ENCODE measurements around the gene S100A2. TPM values are rescaled to one million over a fixed set of nuclear protein-coding genes. Genes with fewer than 3 reads are reported as not detected.

S100A2 gene
- total and polyA plus RNA-seq, 2 of the 13 experiments (the other 11 are each of a cell fraction or from before 2014, with no cell fraction given): 1.2 TPM

DNA sequence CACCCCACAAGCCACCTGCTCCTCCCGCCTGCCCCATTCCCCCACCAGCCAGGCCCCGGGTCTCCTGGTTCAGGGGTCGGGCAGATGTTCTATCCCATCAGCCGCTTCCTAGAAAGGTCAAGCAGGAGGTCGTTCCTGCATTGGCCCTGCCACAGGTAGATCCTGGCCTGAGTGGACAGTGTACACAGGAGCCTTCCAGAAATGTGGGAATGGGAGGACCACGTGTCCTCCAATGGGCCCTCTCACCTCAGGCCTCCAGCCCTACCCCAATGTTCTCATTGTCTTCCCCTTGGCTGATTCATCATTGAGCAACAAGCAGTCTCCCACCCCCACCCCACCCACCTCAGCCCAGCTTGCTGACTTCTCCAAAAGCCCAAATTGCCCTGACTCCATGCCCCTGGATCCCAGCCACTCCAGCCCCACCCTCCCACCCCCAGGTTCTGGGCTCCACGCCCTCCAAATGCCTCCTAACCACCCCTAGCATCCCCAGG lies 45.2 kb upstream of the S100A2 start (continued):
- TF ChIP-seq YEATS2 (CRISPR knock-in tag; IDR thresholded peaks at IDR 0.05; ENCODE audit: borderline replicate concordance): no peak
- TF ChIP-seq, protein P1, sequence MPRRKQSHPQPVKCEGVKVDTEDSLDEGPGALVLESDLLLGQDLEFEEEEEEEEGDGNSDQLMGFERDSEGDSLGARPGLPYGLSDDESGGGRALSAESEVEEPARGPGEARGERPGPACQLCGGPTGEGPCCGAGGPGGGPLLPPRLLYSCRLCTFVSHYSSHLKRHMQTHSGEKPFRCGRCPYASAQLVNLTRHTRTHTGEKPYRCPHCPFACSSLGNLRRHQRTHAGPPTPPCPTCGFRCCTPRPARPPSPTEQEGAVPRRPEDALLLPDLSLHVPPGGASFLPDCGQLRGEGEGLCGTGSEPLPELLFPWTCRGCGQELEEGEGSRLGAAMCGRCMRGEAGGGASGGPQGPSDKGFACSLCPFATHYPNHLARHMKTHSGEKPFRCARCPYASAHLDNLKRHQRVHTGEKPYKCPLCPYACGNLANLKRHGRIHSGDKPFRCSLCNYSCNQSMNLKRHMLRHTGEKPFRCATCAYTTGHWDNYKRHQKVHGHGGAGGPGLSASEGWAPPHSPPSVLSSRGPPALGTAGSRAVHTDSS (CRISPR knock-in tag; conservative IDR thresholded peaks at IDR 0.05): no peak
- TF ChIP-seq ZNF709 (CRISPR knock-in tag; IDR thresholded peaks at IDR 0.05): no peak
- TF ChIP-seq YEATS4 (CRISPR knock-in tag; IDR thresholded peaks at IDR 0.05; ENCODE audit: borderline replicate concordance): no peak
- TF ChIP-seq, protein P2, sequence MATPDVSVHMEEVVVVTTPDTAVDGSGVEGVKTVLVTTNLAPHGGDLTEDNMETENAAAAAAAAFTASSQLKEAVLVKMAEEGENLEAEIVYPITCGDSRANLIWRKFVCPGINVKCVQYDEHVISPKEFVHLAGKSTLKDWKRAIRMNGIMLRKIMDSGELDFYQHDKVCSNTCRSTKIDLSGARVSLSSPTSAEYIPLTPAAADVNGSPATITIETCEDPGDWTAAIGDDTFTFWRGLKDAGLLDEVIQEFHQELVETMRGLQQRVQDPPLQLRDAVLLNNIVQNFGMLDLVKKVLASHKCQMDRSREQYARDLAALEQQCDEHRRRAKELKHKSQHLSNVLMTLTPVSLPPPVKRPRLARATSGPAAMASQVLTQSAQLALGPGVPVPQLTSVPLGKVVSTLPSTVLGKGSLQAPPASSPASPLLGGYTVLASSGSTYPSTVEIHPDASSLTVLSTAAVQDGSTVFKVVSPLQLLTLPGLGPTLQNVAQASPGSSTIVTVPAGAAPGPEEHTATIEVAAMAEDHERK (CRISPR knock-in tag; IDR thresholded peaks at IDR 0.05; ENCODE audit: low read depth): no peak
- no peak for TF ChIP-seq FOXO1 (CRISPR knock-in tag; IDR thresholded peaks at IDR 0.05)
- TF ChIP-seq JDP2 (CRISPR knock-in tag; IDR thresholded peaks at IDR 0.05; ENCODE audit: borderline replicate concordance): no peak
- peak; percentile 17; the same call in 1 of the 2 replicates for TF ChIP-seq MYC (CRISPR knock-in tag; IDR thresholded peaks at IDR 0.05; ENCODE audit: borderline replicate concordance)
- no peak for TF ChIP-seq RFX1 (IDR thresholded peaks at IDR 0.05)

DNA sequence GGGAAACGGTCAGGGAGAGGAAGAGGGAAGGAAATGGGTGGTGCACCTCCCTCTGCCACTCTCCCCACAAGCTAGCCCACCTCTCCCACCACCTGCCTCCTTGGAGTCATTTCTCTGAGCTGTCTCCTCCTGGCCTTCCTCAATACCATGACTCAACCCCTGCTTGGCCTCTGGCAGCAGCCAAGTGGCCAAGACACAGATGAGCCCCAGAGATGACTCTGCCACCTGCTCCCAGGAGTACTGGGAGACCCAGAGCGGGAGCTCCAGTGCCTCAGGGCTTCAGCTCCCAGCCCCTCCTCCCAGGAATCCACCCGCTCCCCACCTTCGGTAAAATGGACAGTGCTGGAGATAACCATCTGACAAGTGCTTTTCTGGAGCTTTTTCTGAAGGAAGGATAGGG lies 44.7 kb upstream of the S100A2 start:
- Histone ChIP-seq H3K27ac (ENCODE audit: extremely low read length, insufficient read depth, low read length) (peak overlapping the region; percentile 99), H3K4me3 (replicated peaks in 1 of 3; ENCODE audit: insufficient read depth in 1 of 3, low read depth in 2 of 3, low read length in 3 of 3) (no peak overlapping the region), H3K27me3 (ENCODE audit: control insufficient read depth in 1 of 2, insufficient read depth in 2 of 2, low read length in 2 of 2) (no peaks in the 10 kb centered on the region; a peak in 1 of 5 replicates), H3K79me2 (ENCODE audit: insufficient read depth, low read length) (peaks cover 13% of the 10 kb centered on the region), H3K9ac (ENCODE audit: insufficient read depth, low read depth, low read length) (peak overlapping the region; percentile 32; the same call in 1 of the 2 replicates), H3K4me2 (ENCODE audit: low read depth, low read length) (peak overlapping the region; percentile 98), H2AFZ (ENCODE audit: low read length) (no peak overlapping the region), H3K9me3 (ENCODE audit: low read length) (no peaks in the 10 kb centered on the region), H4K20me1 (ENCODE audit: insufficient read depth, low read length) (no peaks in the 10 kb centered on the region), H3K36me3 (replicated peaks in 1 of 2; ENCODE audit: control insufficient read depth in 1 of 2, insufficient read depth in 2 of 2, low read length in 2 of 2) (no peaks in the 10 kb centered on the region; a peak in 1 of 5 replicates), H3K4me1 (ENCODE audit: insufficient read depth, low read length) (peaks cover 75% of the 10 kb centered on the region)
- no TSS peak for BruUV-seq (replicated peaks)
- intact Hi-C loops (cut with micrococcal nuclease; ENCODE audit: unreplicated experiment) (no loop called here), in situ Hi-C loops (cut with HindIII; ENCODE audit: extremely low pct_ligation_motif_present, low pct_unique_long_range_greater_than_20kb) (no loop called here)
- no peak for FAIRE-seq
- no peak for DNase-seq (ENCODE audit: low spot score)
- ATAC-seq: no peak
- ChIA-PET POLR2A (interaction anchor here (0.9 to 12.2 kb wide), 3 partner anchors 15 to 42 kb away, joined by 5 to 390 read pairs (median 63); partner anchors contain the start of genes CHTOP, S100A1 and S100A13), CTCF (ENCODE audit: low intra/inter-chr PET ratio, low total read pairs) (no interaction called here)
- 48% methylated on average over 4 of the region's 4 CpGs for WGBS (ENCODE audit: low lambda C conversion rate)
- TF ChIP-seq, protein P3, sequence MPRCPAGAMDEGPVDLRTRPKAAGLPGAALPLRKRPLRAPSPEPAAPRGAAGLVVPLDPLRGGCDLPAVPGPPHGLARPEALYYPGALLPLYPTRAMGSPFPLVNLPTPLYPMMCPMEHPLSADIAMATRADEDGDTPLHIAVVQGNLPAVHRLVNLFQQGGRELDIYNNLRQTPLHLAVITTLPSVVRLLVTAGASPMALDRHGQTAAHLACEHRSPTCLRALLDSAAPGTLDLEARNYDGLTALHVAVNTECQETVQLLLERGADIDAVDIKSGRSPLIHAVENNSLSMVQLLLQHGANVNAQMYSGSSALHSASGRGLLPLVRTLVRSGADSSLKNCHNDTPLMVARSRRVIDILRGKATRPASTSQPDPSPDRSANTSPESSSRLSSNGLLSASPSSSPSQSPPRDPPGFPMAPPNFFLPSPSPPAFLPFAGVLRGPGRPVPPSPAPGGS (CRISPR knock-in tag; IDR thresholded peaks at IDR 0.05): no peak
- TF ChIP-seq BHLHE40 (IDR thresholded peaks at IDR 0.05; ENCODE audit: low read length): no peak
- TF ChIP-seq ZNF20 (CRISPR knock-in tag; IDR thresholded peaks at IDR 0.05): no peak

All from HepG2 (cell line).